Prostate gland (tissue), 2 donors: Measurements from ENCODE around the gene CHFR. TPM values are rescaled to one million over a fixed set of nuclear protein-coding genes. Genes with fewer than 3 reads are reported as not detected.
"Not testable (repeated sequence)": the region's sequence is repeated elsewhere in the genome, so short reads cannot be mapped to it uniquely, and the experiment has no call there.

Source experiments
- DNase-seq: peaks from one replicate; pipeline ENCODE4 v3.0.0-alpha.2; 2019; ENCODE audit warnings: low spot score
- H3K27ac ChIP-seq, 2 donors: fragments of 200-600 bp; sonication (generic); 2 replicates each; pipeline ENCODE4 v1.5.1; 2017 to 2019
- H3K27me3 ChIP-seq: fragments of 200-600 bp; sonication (generic); replicated peaks from 2 replicates; pipeline ENCODE4 v1.5.1; 2019; ENCODE audit not compliant: insufficient read depth
- H3K36me3 ChIP-seq, 2 donors: fragments of 200-600 bp; sonication (generic); 1 replicate in 1 of 2; 2 replicates in 1 of 2; pipeline versions ENCODE4 v1.5.1 to v1.8.1; 2017 to 2019
- H3K4me1 ChIP-seq: fragments of 200-600 bp; sonication (generic); replicated peaks from 2 replicates; pipeline ENCODE4 v1.5.1; 2019
- H3K4me3 ChIP-seq, 2 donors: fragments of 200-600 bp; sonication (generic); 2 replicates each; pipeline ENCODE4 v1.5.1; 2017 to 2019
- H3K9me3 ChIP-seq: fragments of 200-600 bp; sonication (generic); 2 replicates; pipeline ENCODE4 v1.5.1; 2017
- POLR2A ChIP-seq: fragments of 450-650 bp; IDR thresholded peaks from one replicate; pipeline ENCODE4 v1.6.1; 2016; ENCODE audit warnings: antibody characterized with exemption, mild to moderate bottlenecking
- POLR2AphosphoS5 ChIP-seq: sonication (generic); formaldehyde crosslinking; IDR thresholded peaks from one replicate; pipeline ENCODE4 v1.6.1; 2017; ENCODE audit warnings: antibody characterized with exemption
- WGBS: methylation state at CpG from one replicate; pipeline ENCODE4 v1.1.5; 2018; 5-methylcytosine and 5-hydroxymethylcytosine counted together
- intact Hi-C: fragments of 100-400 bp; cut with DNase I; formaldehyde crosslinking; loops from one replicate; pipeline ENCODE4 v1.14.2; 2022
- total RNA-seq, 2 donors: library from RNA; depleted of rRNA; stranded (reverse); fragments of >200 nt; gene quantifications; one replicate each; pipeline ENCODE4 v1.1.0, GENCODE V29; 2016
- TF ChIP-seq, protein P1 (sequence below), 4 experiments: fragments of 200-600 bp in 2 of 4; fragments of 450-650 bp in 2 of 4; sonication (generic) in 2 of 4; IDR thresholded peaks; 1 replicate in 3 of 4; 2 replicates in 1 of 4; pipeline ENCODE4 v1.5.1; 2016 to 2019; ENCODE audit warnings: antibody characterized with exemption in 4 of 4, mild to moderate bottlenecking in 2 of 4, moderate library complexity in 2 of 4

The CHFR gene
- total RNA-seq, 2 donors from 2014 or later = 18.7 to 52.3 TPM

DNA sequence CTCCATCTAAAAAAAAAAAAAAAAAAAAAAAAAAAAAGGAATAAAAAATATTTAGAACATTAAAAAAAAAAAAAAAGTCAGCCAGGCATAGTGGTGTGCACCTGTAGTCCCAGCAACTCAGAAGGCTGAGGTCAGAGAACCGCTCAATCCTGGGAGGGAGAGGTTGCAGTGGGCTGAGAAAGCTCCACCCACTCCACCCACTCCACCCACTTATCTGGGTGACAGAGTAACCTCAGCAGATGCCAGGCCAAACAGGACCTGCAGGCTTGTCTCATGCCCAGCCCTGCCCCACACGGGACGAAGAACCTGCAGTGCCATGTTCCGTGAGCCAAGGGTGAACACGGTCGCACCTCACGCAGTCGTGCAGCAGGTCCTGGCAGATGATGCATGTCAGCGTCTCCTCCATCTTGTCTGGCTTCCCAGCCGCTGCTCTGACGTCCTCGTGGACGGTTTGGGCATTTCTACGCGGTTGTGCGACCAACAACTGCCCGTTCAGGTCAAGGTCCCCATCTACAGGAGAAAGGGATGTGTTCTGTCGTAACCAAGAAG is 28.6 kb downstream of the CHFR start:
- no peaks in the 10 kb centered on the region for H3K27me3 ChIP-seq
- intact Hi-C loops = no loop called here
- H3K9me3 ChIP-seq = no peaks in the 10 kb centered on the region
- H3K4me3 ChIP-seq = no peak overlapping the region
- TF ChIP-seq POLR2AphosphoS5 = no peak
- TF ChIP-seq, protein P1, sequence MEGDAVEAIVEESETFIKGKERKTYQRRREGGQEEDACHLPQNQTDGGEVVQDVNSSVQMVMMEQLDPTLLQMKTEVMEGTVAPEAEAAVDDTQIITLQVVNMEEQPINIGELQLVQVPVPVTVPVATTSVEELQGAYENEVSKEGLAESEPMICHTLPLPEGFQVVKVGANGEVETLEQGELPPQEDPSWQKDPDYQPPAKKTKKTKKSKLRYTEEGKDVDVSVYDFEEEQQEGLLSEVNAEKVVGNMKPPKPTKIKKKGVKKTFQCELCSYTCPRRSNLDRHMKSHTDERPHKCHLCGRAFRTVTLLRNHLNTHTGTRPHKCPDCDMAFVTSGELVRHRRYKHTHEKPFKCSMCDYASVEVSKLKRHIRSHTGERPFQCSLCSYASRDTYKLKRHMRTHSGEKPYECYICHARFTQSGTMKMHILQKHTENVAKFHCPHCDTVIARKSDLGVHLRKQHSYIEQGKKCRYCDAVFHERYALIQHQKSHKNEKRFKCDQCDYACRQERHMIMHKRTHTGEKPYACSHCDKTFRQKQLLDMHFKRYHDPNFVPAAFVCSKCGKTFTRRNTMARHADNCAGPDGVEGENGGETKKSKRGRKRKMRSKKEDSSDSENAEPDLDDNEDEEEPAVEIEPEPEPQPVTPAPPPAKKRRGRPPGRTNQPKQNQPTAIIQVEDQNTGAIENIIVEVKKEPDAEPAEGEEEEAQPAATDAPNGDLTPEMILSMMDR (IDR thresholded peaks at IDR 0.05) = no peak
- TF ChIP-seq POLR2A = no peak
- WGBS = 89% methylated on average over 16 of the region's 18 CpGs
- no peaks in the 10 kb centered on the region for H3K4me1 ChIP-seq
- no peak overlapping the region for H3K27ac ChIP-seq
- no peak for DNase-seq
- peaks cover 15 to 18% of the 10 kb centered on the region in 2 donors for H3K36me3 ChIP-seq

DNA sequence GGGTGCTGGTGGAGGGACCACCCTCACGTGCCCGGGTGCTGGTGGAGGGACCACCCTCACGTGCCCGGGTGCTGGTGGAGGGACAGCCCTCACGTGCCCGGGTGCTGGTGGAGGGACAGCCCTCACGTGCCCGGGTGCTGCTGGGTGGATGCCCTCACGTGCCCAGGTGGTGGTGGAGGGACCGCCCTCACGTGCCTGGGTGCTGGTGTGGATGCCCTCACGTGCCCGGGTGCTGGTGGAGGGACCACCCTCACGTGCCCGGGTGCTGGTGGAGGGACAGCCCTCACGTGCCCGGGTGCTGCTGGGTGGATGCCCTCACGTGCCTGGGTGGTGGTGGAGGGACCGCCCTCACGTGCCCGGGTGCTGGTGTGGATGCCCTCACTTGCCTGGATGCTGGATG is 30.4 kb downstream of the CHFR start:
- WGBS = 93% methylated on average over 16 of the region's 21 CpGs

DNA sequence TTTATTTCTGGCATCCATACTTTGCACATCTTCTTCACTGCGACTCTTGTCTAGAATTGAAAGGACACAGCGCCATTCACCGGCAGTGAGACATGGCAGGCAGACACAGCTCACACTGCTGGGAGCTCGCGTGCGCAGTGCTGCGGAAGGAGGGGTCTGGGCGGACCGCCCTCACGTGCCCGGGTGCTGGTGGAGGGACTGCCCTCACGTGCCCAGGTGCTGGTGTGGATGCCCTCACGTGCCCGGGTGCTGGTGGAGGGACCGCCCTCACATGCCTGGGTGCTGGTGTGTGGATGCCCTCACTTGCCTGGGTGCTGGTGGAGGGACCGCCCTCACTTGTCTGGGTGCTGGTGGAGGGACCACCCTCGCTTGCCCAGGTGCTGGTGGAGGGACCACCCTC is 30.8 kb downstream of the CHFR start:
- H3K27ac ChIP-seq = no peak overlapping the region
- TF ChIP-seq, protein P1 (IDR thresholded peaks at IDR 0.05) = no peak
- TF ChIP-seq POLR2AphosphoS5 (no peak), POLR2A (no peak)
- DNase-seq = no peak
- no peak overlapping the region for H3K4me3 ChIP-seq
- WGBS = 90% methylated on average over 17 of the region's 17 CpGs
- intact Hi-C loops = no loop called here
- H3K4me1 ChIP-seq = no peaks in the 10 kb centered on the region
- no peaks in the 10 kb centered on the region for H3K27me3 ChIP-seq
- H3K36me3 ChIP-seq = peaks cover 19 to 24% of the 10 kb centered on the region in 2 donors
- no peaks in the 10 kb centered on the region for H3K9me3 ChIP-seq

More for the DNA sequence above, 30.4 kb downstream of the CHFR start:
- intact Hi-C loops, H3K4me3 ChIP-seq, DNase-seq, H3K27ac ChIP-seq, H3K27me3 ChIP-seq, H3K9me3 ChIP-seq, H3K4me1 ChIP-seq: not testable (repeated sequence)
- peaks cover 19 to 24% of the 10 kb centered on the region in 2 donors for H3K36me3 ChIP-seq

DNA sequence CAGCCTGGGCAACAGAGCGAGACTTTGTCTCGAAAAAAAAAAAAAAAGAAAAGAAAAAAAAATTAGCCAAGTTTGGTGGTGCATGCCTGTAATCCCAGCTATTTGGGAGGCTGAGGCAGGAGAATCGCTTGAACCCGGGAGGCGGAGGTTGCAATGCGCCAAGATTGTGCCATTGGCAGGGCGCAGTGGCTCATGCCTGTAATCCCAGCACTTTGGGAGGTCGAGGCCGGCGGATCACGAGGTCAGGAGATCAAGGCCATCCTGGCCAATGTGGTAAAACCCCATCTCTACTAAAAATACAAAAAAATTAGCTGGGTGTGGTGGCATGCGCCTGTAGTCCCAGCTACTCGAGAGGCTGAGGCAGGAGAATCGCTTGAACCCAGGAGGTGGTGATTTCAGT is 32.2 kb downstream of the CHFR start:
- H3K27ac ChIP-seq, H3K4me3 ChIP-seq, H3K4me1 ChIP-seq, H3K9me3 ChIP-seq, DNase-seq, H3K27me3 ChIP-seq, intact Hi-C loops: not testable (repeated sequence)
- 97% methylated on average over 14 of the region's 14 CpGs for WGBS
- H3K36me3 ChIP-seq = peaks cover 18 to 23% of the 10 kb centered on the region in 2 donors

DNA sequence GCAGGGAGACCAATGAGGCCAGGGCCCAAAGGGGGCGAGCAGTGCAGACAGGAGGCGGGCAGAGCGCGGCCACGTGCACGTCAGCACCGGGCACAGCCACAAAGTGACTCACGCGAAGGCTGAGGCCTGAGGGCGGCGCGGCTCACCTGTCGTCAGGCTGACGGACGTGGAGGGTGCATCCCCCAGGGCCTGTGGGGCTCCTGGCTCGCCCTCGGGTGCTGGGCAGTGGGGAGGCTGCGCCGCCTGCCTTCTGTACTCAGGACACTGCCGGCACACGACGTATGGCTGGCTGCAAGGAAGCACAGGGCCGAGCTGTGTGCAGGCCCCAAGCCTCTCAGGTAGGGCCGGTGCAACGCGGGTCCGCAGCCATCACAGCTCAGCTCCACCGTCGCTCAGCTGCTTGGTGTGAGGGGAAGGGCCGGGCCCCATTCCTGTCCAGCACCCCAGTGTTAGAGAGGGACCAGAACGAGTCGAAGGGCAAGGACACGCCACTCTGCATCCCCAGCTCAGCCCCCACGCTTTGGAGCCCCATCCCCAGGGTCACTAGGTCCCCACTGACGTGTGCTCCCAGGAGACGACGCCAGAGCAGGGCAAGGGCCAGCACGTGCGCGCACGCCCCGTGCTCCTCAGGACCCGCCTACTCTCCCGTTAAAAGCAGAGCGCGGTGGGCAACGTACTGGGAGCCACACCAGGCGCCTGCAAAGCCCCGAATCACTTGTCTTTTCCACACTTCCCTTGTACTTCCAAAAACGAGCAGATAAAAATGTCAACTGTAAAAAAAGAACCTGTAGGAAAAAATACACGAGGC is 33.9 kb downstream of the CHFR start:
- no peak overlapping the region for H3K4me3 ChIP-seq
- no peak for DNase-seq
- H3K4me1 ChIP-seq = no peaks in the 10 kb centered on the region
- no peaks in the 10 kb centered on the region for H3K9me3 ChIP-seq
- intact Hi-C loops = no loop called here
- 92% methylated on average over 46 of the region's 51 CpGs for WGBS
- TF ChIP-seq POLR2A = no peak
- TF ChIP-seq, protein P1 (IDR thresholded peaks at IDR 0.05) = no peak
- no peak for TF ChIP-seq POLR2AphosphoS5
- no peak overlapping the region for H3K27ac ChIP-seq
- no peaks in the 10 kb centered on the region for H3K27me3 ChIP-seq
- peaks cover 14 to 25% of the 10 kb centered on the region in 2 donors for H3K36me3 ChIP-seq

DNA sequence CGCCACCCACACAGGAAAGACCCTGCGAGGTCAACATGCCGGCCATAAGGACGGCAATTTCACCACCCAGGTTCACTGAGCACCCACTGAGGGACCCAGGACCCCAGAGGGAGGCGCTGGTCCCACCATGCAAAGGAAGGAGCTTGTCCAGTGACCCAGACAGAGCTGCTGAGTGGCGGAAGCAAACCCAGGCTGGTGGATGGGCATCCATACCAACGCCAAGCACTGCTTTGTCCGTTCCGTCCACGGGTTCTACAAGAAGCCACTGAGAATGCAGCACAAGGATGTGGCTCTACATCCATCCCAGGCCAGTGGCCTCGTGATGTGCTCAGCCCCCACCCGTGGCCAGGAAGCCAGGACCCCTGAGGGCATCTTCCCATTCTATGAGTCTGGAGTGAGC is 34.9 kb downstream of the CHFR start:
- no peak for TF ChIP-seq POLR2AphosphoS5
- TF ChIP-seq POLR2A = no peak
- TF ChIP-seq, protein P1 (IDR thresholded peaks at IDR 0.05) = no peak

More for the DNA sequence above, 34.9 kb downstream of the CHFR start:
- Histone ChIP-seq H3K4me1 (no peaks in the 10 kb centered on the region), H3K27me3 (no peaks in the 10 kb centered on the region), H3K9me3 (no peaks in the 10 kb centered on the region), H3K36me3 (peaks cover 20 to 25% of the 10 kb centered on the region in 2 donors), H3K4me3 (no peak overlapping the region), H3K27ac (no peak overlapping the region)
- WGBS = over 99% methylated on average over 12 of the region's 12 CpGs
- no peak for DNase-seq
- intact Hi-C loops = no loop called here
